Measurements from ENCODE around the gene TLCD3A.

- TF ChIP-seq CTCF (IDR thresholded peaks at IDR 0.05) (no peak), EZH2 (IDR thresholded peaks at IDR 0.05; ENCODE audit: borderline replicate concordance, insufficient read depth, low read depth, low read length, poor library complexity, severe bottlenecking) (no peak)
Measured at GRCh38 chr17:753418-753817, 21.0 kb downstream of the TLCD3A start.

All from B cell (primary cell).